Erythroblast (primary cell): ENCODE results near the gene SLC22A23.

Experiments used
- GATA1 ChIP-seq: IDR thresholded peaks from 2 replicates; pipeline ENCODE4 v1.6.1; 2011; ENCODE audit warnings: low read depth, mild to moderate bottlenecking, control low read depth, low read length, moderate library complexity
- POLR2A ChIP-seq: IDR thresholded peaks from 2 replicates; pipeline ENCODE4 v1.6.1; 2011; ENCODE audit warnings: mild to moderate bottlenecking, low read length

- TF ChIP-seq POLR2A, result no peak
- TF ChIP-seq GATA1, result no peak
Observed at GRCh38 chr6:3484946-3485345, 28.1 kb upstream of the SLC22A23 start.
